GM12878 (cell line): ENCODE data around the gene CCIN.

Experiments
- BCL3 ChIP-seq: IDR thresholded peaks from 2 replicates; pipeline ENCODE4 v1.6.1; 2011; ENCODE audit warnings: borderline replicate concordance, low read depth, mild to moderate bottlenecking, moderate library complexity, low read length; ENCODE audit not compliant: insufficient read depth, poor library complexity, severe bottlenecking
- CTCF ChIP-seq, 3 experiments: IDR thresholded peaks in 2 of 3; conservative IDR thresholded peaks in 1 of 3; 2 replicates each; pipeline ENCODE4 v1.5.1; 2011; ENCODE audit warnings: low read depth in 3 of 3, low read length in 3 of 3, mild to moderate bottlenecking in 3 of 3, control low read depth in 2 of 3, moderate library complexity in 2 of 3, inconsistent platforms in 1 of 3, mixed read lengths in 1 of 3; ENCODE audit not compliant: control insufficient read depth in 2 of 3, insufficient read depth in 1 of 3; ENCODE audit errors: extremely low read depth in 1 of 3
- FOS ChIP-seq: IDR thresholded peaks from 3 replicates; pipeline ENCODE4 v1.6.1; 2011; ENCODE audit warnings: borderline replicate concordance; ENCODE audit not compliant: insufficient read length; ENCODE audit errors: extremely low read depth
- JUNB ChIP-seq: IDR thresholded peaks from 2 replicates; pipeline ENCODE4 v1.6.1; 2016; ENCODE audit warnings: antibody characterized with exemption, mild to moderate bottlenecking
- POLR2A ChIP-seq: IDR thresholded peaks from 2 replicates; pipeline ENCODE4 v1.6.1; 2011; ENCODE audit warnings: low read depth, mild to moderate bottlenecking, low read length
- POLR2AphosphoS2 ChIP-seq: IDR thresholded peaks from 2 replicates; pipeline ENCODE4 v1.6.1; 2011; ENCODE audit warnings: low read depth, mild to moderate bottlenecking, low read length, improper control_type of control experiment, moderate library complexity
- RAD51 ChIP-seq: fragments of 450-650 bp; IDR thresholded peaks from 2 replicates; pipeline ENCODE4 v1.6.1; 2016; ENCODE audit warnings: moderate library complexity, mild to moderate bottlenecking, inconsistent platforms
- YY1 ChIP-seq: IDR thresholded peaks from 2 replicates; pipeline ENCODE4 v1.6.1; 2011; ENCODE audit warnings: low read depth, mild to moderate bottlenecking, low read length
- TF ChIP-seq, protein P1 (sequence below): IDR thresholded peaks from 2 replicates; pipeline ENCODE4 v1.6.1; 2011; ENCODE audit warnings: low read depth, low read length, improper control_type of control experiment, borderline replicate concordance

DNA sequence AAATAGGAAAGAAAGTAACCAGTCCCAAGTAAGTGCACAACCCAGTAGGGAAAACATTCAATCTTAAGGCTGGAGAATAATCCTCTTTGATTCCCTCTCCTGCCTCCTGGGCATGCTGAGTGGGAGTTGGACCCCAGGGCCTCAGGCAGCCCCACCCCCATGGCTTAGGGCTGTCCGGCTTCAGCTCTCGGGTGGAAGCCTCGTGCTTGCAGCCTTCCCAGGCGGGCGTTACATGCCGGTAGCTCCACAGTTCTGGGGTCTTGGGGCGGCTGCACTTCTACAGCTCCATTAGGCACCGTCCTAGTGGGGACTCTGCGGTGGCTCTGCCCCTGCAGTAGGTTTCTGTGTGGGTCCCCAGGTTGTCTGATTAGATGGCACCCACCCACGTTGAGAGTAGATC is 22.5 kb upstream of the CCIN start:
- TF ChIP-seq YY1 (no peak), RAD51 (no peak), POLR2A (no peak), CTCF (IDR thresholded peaks at IDR 0.05 in 2 of 3, conservative IDR thresholded peaks at IDR 0.05 in 1 of 3; ENCODE audit: control insufficient read depth in 2 of 3, extremely low read depth in 1 of 3, insufficient read depth in 1 of 3, low read depth in 3 of 3, low read length in 3 of 3) (no peak), BCL3 (no peak), JUNB (no peak), FOS (no peak), POLR2AphosphoS2 (no peak)
- TF ChIP-seq, protein P1, sequence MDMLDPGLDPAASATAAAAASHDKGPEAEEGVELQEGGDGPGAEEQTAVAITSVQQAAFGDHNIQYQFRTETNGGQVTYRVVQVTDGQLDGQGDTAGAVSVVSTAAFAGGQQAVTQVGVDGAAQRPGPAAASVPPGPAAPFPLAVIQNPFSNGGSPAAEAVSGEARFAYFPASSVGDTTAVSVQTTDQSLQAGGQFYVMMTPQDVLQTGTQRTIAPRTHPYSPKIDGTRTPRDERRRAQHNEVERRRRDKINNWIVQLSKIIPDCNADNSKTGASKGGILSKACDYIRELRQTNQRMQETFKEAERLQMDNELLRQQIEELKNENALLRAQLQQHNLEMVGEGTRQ, result no peak
